Measurements from ENCODE around the gene ODAPH.

The ODAPH gene

GRCh38 chr4:75545526-75545925 lies 10.3 kb upstream of the ODAPH start:
- H3K79me1 ChIP-seq (ENCODE audit: low read length): peaks cover 9% of the 10 kb centered on the region
- no peak overlapping the region for H3K9ac ChIP-seq (ENCODE audit: low read length)
- H4K8ac ChIP-seq (ENCODE audit: low read depth, low read length): no peak overlapping the region
- H3K23ac ChIP-seq (ENCODE audit: low read length): no peak overlapping the region
- no peak overlapping the region for H3K27ac ChIP-seq (ENCODE audit: low read depth, low read length)
- H2AFZ ChIP-seq (ENCODE audit: insufficient read depth, low read length, poor library complexity): no peak overlapping the region
- H3K4me1 ChIP-seq (ENCODE audit: control insufficient read depth in 1 of 2, insufficient read depth in 2 of 2, low read length in 2 of 2): peaks cover 4 to 8% of the 10 kb centered on the region in 2 experiments
- H3K4ac ChIP-seq (ENCODE audit: low read depth, low read length): no peak overlapping the region
- H2BK5ac ChIP-seq (ENCODE audit: low read depth, low read length, poor library complexity): no peak overlapping the region
- H3K4me2 ChIP-seq (ENCODE audit: low read length): no peak overlapping the region
- no peaks in the 10 kb centered on the region for H3K27me3 ChIP-seq (ENCODE audit: insufficient read depth, low read length)
- no peaks in the 10 kb centered on the region for H3K9me3 ChIP-seq (ENCODE audit: insufficient read depth, low read depth, low read length)
- no peak overlapping the region for H3K18ac ChIP-seq (ENCODE audit: low read length)
- no peak overlapping the region for H3K4me3 ChIP-seq (ENCODE audit: low read depth, low read length)
- H3K36me3 ChIP-seq (ENCODE audit: control insufficient read depth in 1 of 2, insufficient read depth in 2 of 2, low read length in 2 of 2): peaks cover 0 to 2% of the 10 kb centered on the region in 2 experiments
- DNase-seq: peak; percentile 65
- H4K91ac ChIP-seq (ENCODE audit: low read depth, low read length): peak overlapping the region; percentile 8
- H3K79me2 ChIP-seq (ENCODE audit: control insufficient read depth, insufficient read depth, low read length, poor library complexity): no peaks in the 10 kb centered on the region
- H3K14ac ChIP-seq (ENCODE audit: low read length): peak overlapping the region; percentile 19
- no peak overlapping the region for H4K12ac ChIP-seq (ENCODE audit: low read depth, low read length)
- H2BK12ac ChIP-seq (ENCODE audit: low read length): peak overlapping the region; percentile 3
- WGBS (ENCODE audit: extremely low coverage, insufficient coverage, insufficient read length): no CpG with 5 or more reads among the region's 5 CpGs
- no peak overlapping the region for H2BK120ac ChIP-seq (ENCODE audit: insufficient read depth, low read length, poor library complexity)
- H2AK5ac ChIP-seq (ENCODE audit: low read length): no peak overlapping the region

- peak overlapping the region; percentile 51 for H4K91ac ChIP-seq (ENCODE audit: low read depth, low read length)
- no CpG with 5 or more reads among the region's 15 CpGs for WGBS (ENCODE audit: extremely low coverage, insufficient coverage, insufficient read length)
Measured at GRCh38 chr4:75547647-75548387, 8.0 kb upstream of the ODAPH start.

GRCh38 chr4:75549019-75549418 lies 6.8 kb upstream of the ODAPH start:
- no peaks in the 10 kb centered on the region for H3K9me3 ChIP-seq (ENCODE audit: insufficient read depth, low read depth, low read length)
- DNase-seq: no peak
- WGBS (ENCODE audit: extremely low coverage, insufficient coverage, insufficient read length): 100% methylated on average over 1 of the region's 2 CpGs
- no peaks in the 10 kb centered on the region for H3K27me3 ChIP-seq (ENCODE audit: insufficient read depth, low read length)
- H2BK12ac ChIP-seq (ENCODE audit: low read length): no peak overlapping the region
- H3K36me3 ChIP-seq (ENCODE audit: control insufficient read depth in 1 of 2, insufficient read depth in 2 of 2, low read length in 2 of 2): peaks cover 0 to 2% of the 10 kb centered on the region in 2 experiments
- H2AK5ac ChIP-seq (ENCODE audit: low read length): no peak overlapping the region
- H3K9ac ChIP-seq (ENCODE audit: low read length): no peak overlapping the region
- H4K91ac ChIP-seq (ENCODE audit: low read depth, low read length): no peak overlapping the region
- no peak overlapping the region for H4K8ac ChIP-seq (ENCODE audit: low read depth, low read length)
- peaks cover 4 to 8% of the 10 kb centered on the region in 2 experiments for H3K4me1 ChIP-seq (ENCODE audit: control insufficient read depth in 1 of 2, insufficient read depth in 2 of 2, low read length in 2 of 2)
- no peak overlapping the region for H3K4me3 ChIP-seq (ENCODE audit: low read depth, low read length)
- no peak overlapping the region for H2BK120ac ChIP-seq (ENCODE audit: insufficient read depth, low read length, poor library complexity)
- H3K79me2 ChIP-seq (ENCODE audit: control insufficient read depth, insufficient read depth, low read length, poor library complexity): no peaks in the 10 kb centered on the region
- H4K12ac ChIP-seq (ENCODE audit: low read depth, low read length): no peak overlapping the region
- no peak overlapping the region for H3K23ac ChIP-seq (ENCODE audit: low read length)
- H3K79me1 ChIP-seq (ENCODE audit: low read length): peaks cover 3% of the 10 kb centered on the region
- H3K4ac ChIP-seq (ENCODE audit: low read depth, low read length): no peak overlapping the region
- no peak overlapping the region for H3K18ac ChIP-seq (ENCODE audit: low read length)
- no peak overlapping the region for H3K4me2 ChIP-seq (ENCODE audit: low read length)
- no peak overlapping the region for H3K27ac ChIP-seq (ENCODE audit: low read depth, low read length)
- no peak overlapping the region for H3K14ac ChIP-seq (ENCODE audit: low read length)
- H2AFZ ChIP-seq (ENCODE audit: insufficient read depth, low read length, poor library complexity): no peak overlapping the region
- H2BK5ac ChIP-seq (ENCODE audit: low read depth, low read length, poor library complexity): no peak overlapping the region

More at GRCh38 chr4:75547647-75548387, 8.0 kb upstream of the ODAPH start:
- H3K23ac ChIP-seq (ENCODE audit: low read length): no peak overlapping the region
- no peak overlapping the region for H3K27ac ChIP-seq (ENCODE audit: low read depth, low read length)
- H2BK120ac ChIP-seq (ENCODE audit: insufficient read depth, low read length, poor library complexity): peak overlapping the region; percentile 73
- H3K9me3 ChIP-seq (ENCODE audit: insufficient read depth, low read depth, low read length): no peaks in the 10 kb centered on the region
- no peak overlapping the region for H3K4me3 ChIP-seq (ENCODE audit: low read depth, low read length)
- H4K8ac ChIP-seq (ENCODE audit: low read depth, low read length): no peak overlapping the region
- H3K36me3 ChIP-seq (ENCODE audit: control insufficient read depth in 1 of 2, insufficient read depth in 2 of 2, low read length in 2 of 2): peaks cover 0 to 2% of the 10 kb centered on the region in 2 experiments
- no peaks in the 10 kb centered on the region for H3K27me3 ChIP-seq (ENCODE audit: insufficient read depth, low read length)
- H3K4me2 ChIP-seq (ENCODE audit: low read length): no peak overlapping the region
- peaks cover 8% of the 10 kb centered on the region for H3K79me1 ChIP-seq (ENCODE audit: low read length)
- H3K4ac ChIP-seq (ENCODE audit: low read depth, low read length): no peak overlapping the region
- peak overlapping the region; percentile 3 for H2BK5ac ChIP-seq (ENCODE audit: low read depth, low read length, poor library complexity)
- H3K9ac ChIP-seq (ENCODE audit: low read length): no peak overlapping the region
- H3K4me1 ChIP-seq (ENCODE audit: control insufficient read depth in 1 of 2, insufficient read depth in 2 of 2, low read length in 2 of 2): peaks cover 4 to 8% of the 10 kb centered on the region in 2 experiments
- H2AK5ac ChIP-seq (ENCODE audit: low read length): peak overlapping the region; percentile 97
- peak overlapping the region; percentile 89 for H2BK12ac ChIP-seq (ENCODE audit: low read length)
- no peak overlapping the region for H4K12ac ChIP-seq (ENCODE audit: low read depth, low read length)
- DNase-seq: peak in 1 of 2 donors; percentile 21
- H3K79me2 ChIP-seq (ENCODE audit: control insufficient read depth, insufficient read depth, low read length, poor library complexity): no peaks in the 10 kb centered on the region
- H3K14ac ChIP-seq (ENCODE audit: low read length): no peak overlapping the region
- H3K18ac ChIP-seq (ENCODE audit: low read length): no peak overlapping the region
- H2AFZ ChIP-seq (ENCODE audit: insufficient read depth, low read length, poor library complexity): no peak overlapping the region

- no peak overlapping the region for H3K4me2 ChIP-seq (ENCODE audit: low read length)
- no peaks in the 10 kb centered on the region for H3K36me3 ChIP-seq (ENCODE audit: control insufficient read depth in 1 of 2, insufficient read depth in 2 of 2, low read length in 2 of 2)
- H3K9me3 ChIP-seq (ENCODE audit: insufficient read depth, low read depth, low read length): no peaks in the 10 kb centered on the region
- H2BK5ac ChIP-seq (ENCODE audit: low read depth, low read length, poor library complexity): no peak overlapping the region
- DNase-seq: peak; percentile 53 to 80
- no peak overlapping the region for H2AFZ ChIP-seq (ENCODE audit: insufficient read depth, low read length, poor library complexity)
- H3K27me3 ChIP-seq (ENCODE audit: insufficient read depth, low read length): no peaks in the 10 kb centered on the region
- H2BK12ac ChIP-seq (ENCODE audit: low read length): no peak overlapping the region
- no peak overlapping the region for H3K4ac ChIP-seq (ENCODE audit: low read depth, low read length)
- H2AK5ac ChIP-seq (ENCODE audit: low read length): no peak overlapping the region
- peaks cover 3 to 12% of the 10 kb centered on the region in 2 experiments for H3K4me1 ChIP-seq (ENCODE audit: control insufficient read depth in 1 of 2, insufficient read depth in 2 of 2, low read length in 2 of 2)
- H3K27ac ChIP-seq (ENCODE audit: low read depth, low read length): no peak overlapping the region
- no peak overlapping the region for H2BK120ac ChIP-seq (ENCODE audit: insufficient read depth, low read length, poor library complexity)
- no peak overlapping the region for H3K4me3 ChIP-seq (ENCODE audit: low read depth, low read length)
- H3K79me1 ChIP-seq (ENCODE audit: low read length): peaks cover 5% of the 10 kb centered on the region
- no peak overlapping the region for H4K91ac ChIP-seq (ENCODE audit: low read depth, low read length)
- H4K8ac ChIP-seq (ENCODE audit: low read depth, low read length): no peak overlapping the region
- H3K14ac ChIP-seq (ENCODE audit: low read length): no peak overlapping the region
- no peak overlapping the region for H3K18ac ChIP-seq (ENCODE audit: low read length)
- H4K12ac ChIP-seq (ENCODE audit: low read depth, low read length): no peak overlapping the region
- H3K23ac ChIP-seq (ENCODE audit: low read length): no peak overlapping the region
- no peak overlapping the region for H3K9ac ChIP-seq (ENCODE audit: low read length)
- H3K79me2 ChIP-seq (ENCODE audit: control insufficient read depth, insufficient read depth, low read length, poor library complexity): no peaks in the 10 kb centered on the region
Measured at GRCh38 chr4:75552452-75552851, 3.4 kb upstream of the ODAPH start.
